ENCODE data around the gene PRR14L. TPM values are rescaled to one million over a fixed set of nuclear protein-coding genes. Genes with fewer than 3 reads are reported as not detected.

PRR14L gene
- total and polyA plus RNA-seq, 2 of the 13 experiments (the other 11 are each of a cell fraction or from before 2014, with no cell fraction given), result 6.6 to 16.5 TPM

DNA sequence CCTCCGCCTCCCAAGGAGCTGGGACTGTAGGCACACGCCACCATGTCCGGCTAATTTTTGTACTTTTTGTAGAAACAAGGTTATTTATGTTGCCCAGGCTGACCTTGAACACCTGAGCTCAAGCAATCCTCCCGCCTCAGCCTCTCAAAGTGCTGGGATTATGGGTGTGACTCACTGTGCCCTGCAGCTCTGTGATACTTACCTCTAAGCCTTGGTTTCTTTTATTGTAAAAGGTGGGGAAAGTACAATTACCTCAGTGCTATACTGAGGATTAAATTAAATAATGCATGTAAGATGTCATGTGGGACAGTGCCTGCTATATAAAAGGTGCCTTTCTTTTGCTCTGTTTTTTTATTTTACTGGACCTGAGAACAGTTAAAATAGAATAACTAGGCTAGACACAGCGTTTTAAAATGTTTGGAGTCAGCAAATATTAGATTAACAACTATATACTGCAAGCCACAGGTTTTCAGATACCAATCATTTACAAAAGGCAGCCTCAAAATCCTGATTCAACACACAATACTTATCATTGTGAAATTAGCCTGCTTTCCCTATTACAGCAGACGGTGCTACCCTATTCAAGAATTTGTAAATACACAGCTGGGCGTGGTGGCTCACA lies 30.0 kb downstream of the PRR14L start:
- CTCF ChIA-PET (ENCODE audit: low intra/inter-chr PET ratio, low total read pairs), result no interaction called here
- Histone ChIP-seq H3K27ac (ENCODE audit: extremely low read length, insufficient read depth, low read length) (no peak overlapping the region), H2AFZ (ENCODE audit: low read length) (no peak overlapping the region), H3K36me3 (replicated peaks in 1 of 2; ENCODE audit: control insufficient read depth in 1 of 2, insufficient read depth in 2 of 2, low read length in 2 of 2) (peaks cover 11 to 60% of the 10 kb centered on the region in 2 experiments), H3K4me2 (ENCODE audit: low read depth, low read length) (no peak overlapping the region), H3K79me2 (ENCODE audit: insufficient read depth, low read length) (no peaks in the 10 kb centered on the region), H3K4me3 (replicated peaks in 1 of 3; ENCODE audit: insufficient read depth in 1 of 3, low read depth in 2 of 3, low read length in 3 of 3) (no peak overlapping the region), H3K9me3 (ENCODE audit: low read length) (no peaks in the 10 kb centered on the region), H3K4me1 (ENCODE audit: insufficient read depth, low read length) (peaks cover 10% of the 10 kb centered on the region), H3K27me3 (ENCODE audit: control insufficient read depth in 1 of 2, insufficient read depth in 2 of 2, low read length in 2 of 2) (no peaks in the 10 kb centered on the region), H3K9ac (ENCODE audit: insufficient read depth, low read depth, low read length) (no peak overlapping the region), H4K20me1 (ENCODE audit: insufficient read depth, low read length) (no peaks in the 10 kb centered on the region)
- BruUV-seq (replicated peaks), result no TSS peak
- 84% methylated on average over 7 of the region's 7 CpGs for WGBS (ENCODE audit: low lambda C conversion rate)
- in situ Hi-C loops (cut with HindIII; ENCODE audit: extremely low pct_ligation_motif_present, low pct_unique_long_range_greater_than_20kb), result no loop called here
- DNase-seq (ENCODE audit: low spot score), result no peak
- TF ChIP-seq RBAK (CRISPR knock-in tag; IDR thresholded peaks at IDR 0.05), result no peak
- TF ChIP-seq, protein P1, sequence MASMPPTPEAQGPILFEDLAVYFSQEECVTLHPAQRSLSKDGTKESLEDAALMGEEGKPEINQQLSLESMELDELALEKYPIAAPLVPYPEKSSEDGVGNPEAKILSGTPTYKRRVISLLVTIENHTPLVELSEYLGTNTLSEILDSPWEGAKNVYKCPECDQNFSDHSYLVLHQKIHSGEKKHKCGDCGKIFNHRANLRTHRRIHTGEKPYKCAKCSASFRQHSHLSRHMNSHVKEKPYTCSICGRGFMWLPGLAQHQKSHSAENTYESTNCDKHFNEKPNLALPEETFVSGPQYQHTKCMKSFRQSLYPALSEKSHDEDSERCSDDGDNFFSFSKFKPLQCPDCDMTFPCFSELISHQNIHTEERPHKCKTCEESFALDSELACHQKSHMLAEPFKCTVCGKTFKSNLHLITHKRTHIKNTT (CRISPR knock-in tag; IDR thresholded peaks at IDR 0.05), result no peak
- TF ChIP-seq MAFK (conservative IDR thresholded peaks at IDR 0.05 in 1 of 2, IDR thresholded peaks at IDR 0.05 in 1 of 2; ENCODE audit: low read length in 2 of 2), result peak; percentile 70 to 77; a peak in 3 of 4 replicates
- TF ChIP-seq, protein P2, sequence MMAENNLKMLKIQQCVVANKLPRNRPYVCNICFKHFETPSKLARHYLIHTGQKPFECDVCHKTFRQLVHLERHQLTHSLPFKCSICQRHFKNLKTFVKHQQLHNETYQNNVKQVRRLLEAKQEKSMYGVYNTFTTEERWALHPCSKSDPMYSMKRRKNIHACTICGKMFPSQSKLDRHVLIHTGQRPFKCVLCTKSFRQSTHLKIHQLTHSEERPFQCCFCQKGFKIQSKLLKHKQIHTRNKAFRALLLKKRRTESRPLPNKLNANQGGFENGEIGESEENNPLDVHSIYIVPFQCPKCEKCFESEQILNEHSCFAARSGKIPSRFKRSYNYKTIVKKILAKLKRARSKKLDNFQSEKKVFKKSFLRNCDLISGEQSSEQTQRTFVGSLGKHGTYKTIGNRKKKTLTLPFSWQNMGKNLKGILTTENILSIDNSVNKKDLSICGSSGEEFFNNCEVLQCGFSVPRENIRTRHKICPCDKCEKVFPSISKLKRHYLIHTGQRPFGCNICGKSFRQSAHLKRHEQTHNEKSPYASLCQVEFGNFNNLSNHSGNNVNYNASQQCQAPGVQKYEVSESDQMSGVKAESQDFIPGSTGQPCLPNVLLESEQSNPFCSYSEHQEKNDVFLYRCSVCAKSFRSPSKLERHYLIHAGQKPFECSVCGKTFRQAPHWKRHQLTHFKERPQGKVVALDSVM (CRISPR knock-in tag; IDR thresholded peaks at IDR 0.05), result peak; percentile 60
- TF ChIP-seq, protein P3, sequence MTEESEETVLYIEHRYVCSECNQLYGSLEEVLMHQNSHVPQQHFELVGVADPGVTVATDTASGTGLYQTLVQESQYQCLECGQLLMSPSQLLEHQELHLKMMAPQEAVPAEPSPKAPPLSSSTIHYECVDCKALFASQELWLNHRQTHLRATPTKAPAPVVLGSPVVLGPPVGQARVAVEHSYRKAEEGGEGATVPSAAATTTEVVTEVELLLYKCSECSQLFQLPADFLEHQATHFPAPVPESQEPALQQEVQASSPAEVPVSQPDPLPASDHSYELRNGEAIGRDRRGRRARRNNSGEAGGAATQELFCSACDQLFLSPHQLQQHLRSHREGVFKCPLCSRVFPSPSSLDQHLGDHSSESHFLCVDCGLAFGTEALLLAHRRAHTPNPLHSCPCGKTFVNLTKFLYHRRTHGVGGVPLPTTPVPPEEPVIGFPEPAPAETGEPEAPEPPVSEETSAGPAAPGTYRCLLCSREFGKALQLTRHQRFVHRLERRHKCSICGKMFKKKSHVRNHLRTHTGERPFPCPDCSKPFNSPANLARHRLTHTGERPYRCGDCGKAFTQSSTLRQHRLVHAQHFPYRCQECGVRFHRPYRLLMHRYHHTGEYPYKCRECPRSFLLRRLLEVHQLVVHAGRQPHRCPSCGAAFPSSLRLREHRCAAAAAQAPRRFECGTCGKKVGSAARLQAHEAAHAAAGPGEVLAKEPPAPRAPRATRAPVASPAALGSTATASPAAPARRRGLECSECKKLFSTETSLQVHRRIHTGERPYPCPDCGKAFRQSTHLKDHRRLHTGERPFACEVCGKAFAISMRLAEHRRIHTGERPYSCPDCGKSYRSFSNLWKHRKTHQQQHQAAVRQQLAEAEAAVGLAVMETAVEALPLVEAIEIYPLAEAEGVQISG (CRISPR knock-in tag; IDR thresholded peaks at IDR 0.05), result no peak
- peak; percentile 62; the same call in 1 of the 2 replicates for TF ChIP-seq MAFF (IDR thresholded peaks at IDR 0.05; ENCODE audit: low read depth, low read length)
- intact Hi-C loops (cut with micrococcal nuclease; ENCODE audit: unreplicated experiment), result no loop called here
- POLR2A ChIA-PET, result no interaction called here
- ATAC-seq, result no peak
- FAIRE-seq, result no peak

Measured in HepG2 (cell line).